Lower leg skin (tissue), 3 donors: Measurements from ENCODE around the gene RIMKLA.

Source experiments
- POLR2A ChIP-seq, 2 donors: fragments of 450-650 bp; IDR thresholded peaks; one replicate each; pipeline ENCODE4 v1.6.1; 2016 to 2017; ENCODE audit warnings: antibody characterized with exemption in 2 of 2, mild to moderate bottlenecking in 1 of 2, moderate library complexity in 1 of 2
- TF ChIP-seq, protein P1 (sequence below), 3 donors: fragments of 450-650 bp; IDR thresholded peaks; one replicate each; pipeline ENCODE4 v1.5.1; 2016; ENCODE audit warnings: antibody characterized with exemption in 3 of 3, mild to moderate bottlenecking in 3 of 3, moderate library complexity in 2 of 3

DNA sequence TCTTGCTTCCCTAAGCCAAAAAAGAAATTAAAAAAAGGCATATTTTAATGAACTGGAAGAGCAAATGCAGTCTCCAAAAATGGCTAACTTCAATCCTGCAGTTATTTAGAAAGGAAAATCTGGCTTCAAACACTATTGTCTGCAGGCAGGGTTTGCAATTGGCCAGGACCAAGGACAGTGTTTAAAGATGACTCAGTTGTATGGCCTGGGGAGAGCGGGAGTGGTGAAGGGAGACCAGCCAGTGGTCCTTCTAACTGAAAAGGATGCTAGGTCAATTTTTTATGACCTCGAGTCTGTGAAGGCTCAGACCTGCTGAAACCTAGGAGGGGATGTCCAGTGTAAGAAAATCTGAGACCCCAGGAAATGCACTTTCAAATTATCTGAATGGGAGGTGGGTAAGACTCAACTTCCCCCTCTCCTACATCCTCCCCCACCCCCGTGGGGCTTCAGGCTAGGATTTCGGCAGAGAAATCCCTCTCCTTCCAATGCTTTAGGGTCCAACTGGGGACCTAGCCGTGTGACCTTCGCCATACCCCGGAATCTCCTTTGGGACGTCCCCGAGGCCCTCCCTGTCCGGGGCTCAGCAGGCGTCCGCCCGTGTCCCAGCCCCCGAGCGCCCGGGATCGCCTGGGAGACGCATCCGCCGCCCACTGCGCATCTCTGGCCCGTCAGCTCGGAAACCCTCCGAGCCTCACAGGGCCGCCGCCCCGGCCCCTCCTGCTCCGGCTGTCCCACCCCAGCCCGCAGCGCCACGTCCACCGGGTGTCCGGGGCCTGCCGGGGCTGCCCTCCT is 602 bp upstream of the RIMKLA start:
- no peak for TF ChIP-seq POLR2A (IDR thresholded peaks at IDR 0.05)
- TF ChIP-seq, protein P1, sequence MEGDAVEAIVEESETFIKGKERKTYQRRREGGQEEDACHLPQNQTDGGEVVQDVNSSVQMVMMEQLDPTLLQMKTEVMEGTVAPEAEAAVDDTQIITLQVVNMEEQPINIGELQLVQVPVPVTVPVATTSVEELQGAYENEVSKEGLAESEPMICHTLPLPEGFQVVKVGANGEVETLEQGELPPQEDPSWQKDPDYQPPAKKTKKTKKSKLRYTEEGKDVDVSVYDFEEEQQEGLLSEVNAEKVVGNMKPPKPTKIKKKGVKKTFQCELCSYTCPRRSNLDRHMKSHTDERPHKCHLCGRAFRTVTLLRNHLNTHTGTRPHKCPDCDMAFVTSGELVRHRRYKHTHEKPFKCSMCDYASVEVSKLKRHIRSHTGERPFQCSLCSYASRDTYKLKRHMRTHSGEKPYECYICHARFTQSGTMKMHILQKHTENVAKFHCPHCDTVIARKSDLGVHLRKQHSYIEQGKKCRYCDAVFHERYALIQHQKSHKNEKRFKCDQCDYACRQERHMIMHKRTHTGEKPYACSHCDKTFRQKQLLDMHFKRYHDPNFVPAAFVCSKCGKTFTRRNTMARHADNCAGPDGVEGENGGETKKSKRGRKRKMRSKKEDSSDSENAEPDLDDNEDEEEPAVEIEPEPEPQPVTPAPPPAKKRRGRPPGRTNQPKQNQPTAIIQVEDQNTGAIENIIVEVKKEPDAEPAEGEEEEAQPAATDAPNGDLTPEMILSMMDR (IDR thresholded peaks at IDR 0.05): no peak
